NCI-H1417 (cell line): ENCODE data around the gene GGNBP2.
A peak's percentile ranks its signal among the peaks of the same experiment; 100 is the strongest.

Experiments
- DNase-seq, 3 experiments: peaks; one replicate each; lab custom pipeline; 2025; lab: John Stamatoyannopoulos, UW

Gene GGNBP2

GRCh38 chr17:36514856-36515255, 29.9 kb upstream of the GGNBP2 start:
- DNase-seq, result no peak

DNA sequence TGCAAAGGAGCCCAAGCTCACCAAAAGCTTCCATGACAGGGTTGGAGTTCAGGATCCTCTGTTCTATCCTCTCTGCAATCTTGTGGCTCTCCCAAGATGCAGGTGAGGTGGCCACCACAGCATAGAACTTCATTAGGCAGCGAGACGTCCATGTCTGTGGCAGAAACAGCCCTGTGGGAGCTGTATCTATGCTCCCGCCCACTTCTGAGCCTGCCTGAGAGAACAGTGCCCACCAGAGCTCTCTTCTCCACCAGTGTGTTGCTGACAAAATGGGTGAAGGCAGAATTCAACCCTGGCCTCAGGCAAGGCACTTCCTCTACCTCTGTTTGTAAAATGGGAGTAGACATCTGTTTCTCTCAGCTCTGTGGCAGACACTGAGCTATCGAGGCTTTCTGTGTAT, 28.9 kb upstream of the GGNBP2 start:
- DNase-seq, result no peak

GRCh38 chr17:36523113-36523512, 21.6 kb upstream of the GGNBP2 start:
- no peak for DNase-seq

- DNase-seq, result no peak
Observed at GRCh38 chr17:36524428-36524876, 20.3 kb upstream of the GGNBP2 start.

- no peak for DNase-seq
Observed at GRCh38 chr17:36525113-36525512, 19.6 kb upstream of the GGNBP2 start.

GRCh38 chr17:36525888-36526287, 18.8 kb upstream of the GGNBP2 start:
- no peak for DNase-seq

DNA sequence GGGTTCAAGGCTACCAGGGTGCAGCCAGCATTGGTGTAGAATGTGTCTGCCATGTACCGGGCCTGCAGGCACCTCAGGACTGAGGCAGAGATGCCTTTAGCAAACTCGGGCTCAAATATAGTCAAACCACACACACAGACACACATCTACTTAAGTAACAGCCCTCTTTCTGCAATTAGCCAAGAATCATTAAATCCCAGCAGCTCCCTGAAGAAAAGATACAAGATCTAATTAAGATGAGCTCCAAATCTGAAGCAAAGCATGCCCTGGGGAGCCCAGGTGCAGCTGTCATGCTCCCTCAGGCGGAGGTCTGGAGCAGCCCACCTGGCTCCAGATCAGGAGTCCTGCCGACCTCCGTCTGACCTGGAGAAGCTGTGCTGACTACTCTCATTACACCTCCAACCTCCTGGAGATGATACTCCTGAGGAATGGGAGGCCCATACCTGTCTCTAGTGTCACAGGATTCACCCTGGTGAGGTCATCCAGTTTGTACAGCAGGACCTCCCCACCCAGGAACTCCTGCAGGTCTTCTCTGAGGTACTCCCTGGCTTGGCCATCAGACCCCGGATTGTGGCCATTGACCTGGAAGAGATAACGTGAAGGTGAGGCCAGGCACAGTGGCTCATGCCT, 17.0 kb upstream of the GGNBP2 start:
- DNase-seq, result no peak

DNA sequence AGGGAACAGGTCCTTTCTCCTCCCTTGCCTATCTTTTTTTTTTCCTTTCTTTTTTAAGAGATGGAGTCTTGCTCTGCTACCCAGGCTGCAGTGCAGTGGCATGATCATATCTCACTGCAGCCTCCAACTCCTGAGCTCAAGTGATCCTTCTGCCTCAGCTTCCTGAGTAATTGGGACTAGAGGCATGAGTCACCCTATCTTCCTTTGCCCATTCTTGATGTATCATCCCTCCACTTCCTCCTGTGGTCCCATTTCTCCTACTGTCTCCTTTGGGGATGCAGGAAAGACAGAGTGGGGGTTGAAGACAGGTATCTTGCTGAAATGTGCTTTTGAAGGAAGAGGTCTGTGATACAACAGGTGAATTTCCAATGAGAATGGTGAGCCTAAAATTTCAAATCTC, 15.6 kb upstream of the GGNBP2 start:
- DNase-seq, result no peak

- no peak for DNase-seq
Observed at GRCh38 chr17:36532435-36532975, 12.2 kb upstream of the GGNBP2 start.

DNA sequence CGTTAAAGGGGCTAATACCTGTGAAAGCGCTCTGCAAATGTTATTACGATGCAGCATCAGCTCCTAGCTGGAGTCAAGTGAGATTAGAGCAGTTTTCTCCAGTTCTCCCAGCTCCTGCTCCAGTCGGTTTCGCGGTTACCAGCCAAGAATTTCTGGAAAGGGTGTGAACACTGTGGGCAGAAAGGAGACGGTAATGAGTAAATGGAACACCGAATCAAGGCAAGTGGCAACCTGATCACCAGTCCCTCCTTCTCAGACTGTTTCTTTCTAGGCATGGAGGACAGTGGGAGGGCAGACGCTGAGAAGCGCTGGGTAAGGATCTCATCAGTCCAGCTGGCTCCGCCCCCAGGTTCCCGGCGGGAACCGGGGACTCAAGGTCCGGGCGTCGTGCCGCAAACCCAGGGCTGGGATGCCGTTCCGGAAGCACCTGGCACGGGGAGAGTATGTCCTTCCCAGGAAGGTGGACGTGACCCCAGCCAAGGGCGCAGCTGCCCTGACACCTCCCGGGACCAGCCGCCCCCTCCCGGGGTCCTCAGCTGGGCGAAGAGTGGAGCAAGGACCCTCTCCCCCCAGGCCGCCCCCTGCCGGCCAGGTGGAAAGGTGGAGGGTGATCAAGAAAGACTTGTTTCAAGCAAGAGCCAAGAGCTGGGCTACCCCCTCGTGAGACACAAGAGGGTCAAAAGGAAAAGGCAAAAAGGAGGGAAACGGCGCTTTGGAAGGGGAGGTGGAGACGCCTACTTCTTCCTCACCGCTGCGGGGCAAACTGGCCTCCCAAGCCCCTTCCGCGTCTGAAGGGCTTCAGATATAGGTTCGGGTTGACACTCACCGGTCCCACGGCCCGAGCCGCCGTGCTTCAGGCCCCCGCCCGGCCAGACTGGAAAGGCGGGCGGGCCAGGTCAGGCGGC, 10.5 kb upstream of the GGNBP2 start:
- peak; percentile 85 to 91 (median 90) for DNase-seq

- DNase-seq, result peak; percentile 91 to 94 (median 94)
Observed at GRCh38 chr17:36534840-36535668, 9.7 kb upstream of the GGNBP2 start, which contains the start of the genes MYO19 and PIGW. TSS of gene MYO19 (minus strand) at chr17:36534868. CDS start at chr17:36532538, 2,330 bp downstream. TSS of gene PIGW (plus strand) at chr17:36534987. CDS start at chr17:36537102, 2,115 bp downstream.

GRCh38 chr17:36535669-36536081, 9.0 kb upstream of the GGNBP2 start:
- DNase-seq, result no peak

GRCh38 chr17:36540696-36541095, 4.0 kb upstream of the GGNBP2 start:
- no peak for DNase-seq

DNA sequence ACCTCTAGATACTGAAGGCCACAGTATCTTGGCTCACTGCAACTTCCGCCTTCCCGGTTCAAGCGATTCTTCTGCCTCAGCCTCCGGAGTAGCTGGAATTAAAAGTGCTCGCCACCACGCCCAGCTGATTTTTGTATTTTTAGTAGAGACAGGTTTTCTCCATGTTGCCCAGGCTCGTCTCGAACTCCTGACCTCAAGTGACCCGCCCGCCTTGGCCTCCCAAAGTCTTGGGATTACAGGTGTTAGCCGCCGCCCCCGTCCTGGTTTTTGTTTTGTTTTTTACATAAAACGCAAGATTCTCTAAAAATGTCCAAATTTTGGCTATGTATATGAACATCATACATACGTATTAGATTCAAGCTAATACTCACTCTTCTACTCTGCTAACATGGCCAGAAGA, 2.0 kb upstream of the GGNBP2 start:
- DNase-seq, result no peak

- no peak for DNase-seq
Observed at GRCh38 chr17:36544044-36544306, 744 bp upstream of the GGNBP2 start.

DNA sequence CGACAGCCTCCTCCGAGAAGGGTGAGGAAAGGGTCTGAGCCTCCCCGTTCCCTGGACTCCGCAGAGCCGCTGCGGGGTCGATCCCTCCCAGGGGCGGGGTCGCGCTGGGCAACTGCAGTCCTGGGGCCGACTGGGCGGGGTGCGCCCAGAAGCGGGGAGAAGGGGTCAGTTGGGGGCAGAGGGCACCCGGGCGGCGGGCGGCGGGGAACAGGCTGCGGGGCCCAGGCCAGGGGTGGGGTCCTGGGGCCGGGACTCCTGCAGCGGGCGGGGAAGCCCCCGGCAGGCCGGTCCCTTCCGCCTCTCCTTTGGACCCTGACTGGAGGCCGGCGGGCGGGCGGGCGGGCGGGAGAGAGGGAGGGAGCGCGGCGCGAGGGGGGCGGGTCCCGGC, 352 bp downstream of the GGNBP2 start:
- peak in 1 of 3 experiments; percentile 63 for DNase-seq

DNA sequence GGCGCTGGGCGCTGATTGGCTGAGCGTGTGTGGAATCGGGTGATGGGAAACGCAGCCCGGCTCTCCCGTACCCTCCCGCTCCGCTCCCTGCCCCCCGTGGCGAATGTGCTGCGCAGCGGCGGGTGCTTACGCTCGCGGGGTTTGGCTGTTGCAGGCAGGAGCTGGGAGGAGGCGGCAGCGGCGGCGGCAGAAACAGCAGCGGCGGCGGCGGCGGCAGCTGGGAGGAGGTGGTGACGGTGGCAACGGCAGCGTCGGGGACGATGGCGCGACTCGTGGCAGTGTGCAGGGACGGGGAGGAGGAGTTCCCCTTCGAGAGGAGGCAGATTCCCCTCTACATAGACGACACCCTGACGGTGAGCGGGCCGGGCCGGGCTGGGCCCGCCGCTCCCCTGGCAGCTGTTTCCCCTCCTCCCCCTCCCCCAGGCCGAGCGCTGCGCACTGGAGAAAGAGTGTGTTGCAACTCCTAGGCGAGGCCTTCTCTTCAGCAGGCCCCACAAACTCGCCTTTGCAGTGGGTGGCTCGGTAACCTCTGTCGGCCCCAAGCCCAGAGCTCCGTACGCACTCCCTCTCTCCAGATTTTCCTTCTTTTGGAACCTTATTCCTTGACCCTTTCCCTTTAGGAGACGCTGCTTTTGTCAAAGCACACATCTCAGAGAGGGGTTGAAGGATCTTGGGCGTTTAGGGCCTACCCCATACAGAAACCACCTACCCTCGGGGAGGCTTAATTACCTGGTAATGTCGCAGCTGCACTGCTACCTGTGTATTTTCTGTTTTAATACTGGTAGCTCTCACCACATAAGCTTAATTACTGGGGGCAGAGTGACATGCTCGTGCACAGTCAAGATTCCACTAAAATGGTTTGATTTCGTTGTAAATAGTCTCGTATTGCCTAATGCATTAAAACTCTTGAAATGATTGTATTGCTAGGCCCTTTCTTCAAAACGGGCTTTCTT, 1.0 kb downstream of the GGNBP2 start:
- peak; percentile 95 to 98 (median 97) for DNase-seq

GRCh38 chr17:36546418-36547093, 1.8 kb downstream of the GGNBP2 start:
- no peak for DNase-seq

- DNase-seq, result no peak
Observed at GRCh38 chr17:36547776-36548175, 3.1 kb downstream of the GGNBP2 start.
